Measurements from ENCODE around the gene SLC38A1.
A peak's percentile ranks its signal among the peaks of the same experiment; 100 is the strongest.
"Not testable (repeated sequence)": the region's sequence is repeated elsewhere in the genome, so short reads cannot be mapped to it uniquely, and the experiment has no call there.

Gene SLC38A1

DNA sequence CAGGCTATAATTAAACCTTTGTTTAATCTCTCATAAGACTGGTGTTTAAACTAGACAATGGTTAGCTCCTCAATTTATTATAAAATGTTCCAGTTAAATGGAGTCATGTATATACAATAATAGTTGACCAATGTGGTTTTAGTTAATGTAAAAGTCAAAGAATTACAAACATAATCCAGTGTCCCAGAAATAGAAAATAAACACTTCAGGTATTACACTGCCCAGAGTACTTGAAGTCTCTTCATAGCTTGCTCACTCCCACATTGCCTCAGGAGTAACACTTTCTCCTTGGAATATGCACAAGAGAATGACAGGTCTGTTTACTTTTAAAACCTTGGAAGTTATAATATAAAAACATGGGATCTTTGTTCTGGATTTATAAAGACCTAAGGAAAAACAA is 60.5 kb downstream of the SLC38A1 start:
- no peak for DNase-seq (ENCODE audit: low read depth in 2 of 2)

DNA sequence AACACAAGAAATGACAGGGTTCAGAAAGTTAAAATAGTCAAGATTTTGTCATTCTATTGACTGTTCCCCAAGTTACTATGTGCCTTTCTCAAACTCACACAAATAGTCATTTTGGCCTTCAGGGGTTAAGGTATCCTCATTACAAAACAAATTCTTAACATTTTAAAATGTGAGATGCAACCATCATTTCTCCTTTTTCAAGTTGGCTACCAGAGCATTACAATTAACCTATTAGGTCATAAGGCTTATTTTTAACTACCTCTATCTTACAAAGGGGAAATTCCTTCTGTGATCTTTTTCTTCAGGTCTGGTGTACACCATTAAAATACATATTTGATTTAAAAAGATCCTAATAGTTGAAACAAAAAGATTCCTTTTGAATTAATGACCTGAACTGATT is 61.2 kb downstream of the SLC38A1 start:
- no peak for DNase-seq (ENCODE audit: low read depth in 2 of 2)

DNA sequence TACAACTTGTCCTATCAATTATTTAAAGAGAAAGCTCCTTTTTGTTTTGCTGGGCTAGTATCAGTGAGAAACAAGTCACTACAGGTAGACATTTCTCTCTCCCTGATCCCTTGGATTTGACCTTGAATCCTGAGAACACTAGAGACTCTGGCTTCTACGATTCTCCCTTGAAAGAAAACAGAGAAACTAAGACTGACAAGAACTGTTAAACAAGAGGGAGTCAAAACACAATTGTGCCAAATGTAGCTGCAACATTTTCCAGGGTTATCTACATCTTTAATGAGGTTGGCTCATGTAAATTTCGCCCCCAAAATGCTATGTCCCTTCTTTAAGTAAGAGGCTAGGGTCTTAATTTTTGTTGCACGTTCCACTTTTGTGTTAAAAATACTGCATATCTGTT is 62.4 kb downstream of the SLC38A1 start:
- no peak for DNase-seq (ENCODE audit: low read depth in 2 of 2)

DNA sequence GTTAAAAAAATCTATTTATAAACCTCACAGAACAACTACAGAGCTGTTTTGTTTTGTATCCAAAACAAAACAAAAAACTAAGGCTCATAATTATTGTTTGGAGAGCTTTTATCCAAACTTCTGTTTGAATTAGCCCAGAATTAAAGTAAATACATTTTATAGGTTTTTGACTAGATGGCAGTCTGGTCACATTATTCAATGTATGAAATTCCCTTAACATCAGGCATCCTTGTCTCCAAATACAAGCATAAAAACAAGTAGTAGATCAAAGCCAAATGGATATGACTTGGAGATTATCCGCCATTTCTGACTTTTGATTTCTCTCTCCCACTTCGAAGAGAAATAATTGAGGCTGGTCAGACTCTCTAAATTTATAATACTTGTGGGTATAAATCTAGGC is 63.5 kb downstream of the SLC38A1 start:
- DNase-seq (ENCODE audit: low read depth in 2 of 2) = no peak

DNA sequence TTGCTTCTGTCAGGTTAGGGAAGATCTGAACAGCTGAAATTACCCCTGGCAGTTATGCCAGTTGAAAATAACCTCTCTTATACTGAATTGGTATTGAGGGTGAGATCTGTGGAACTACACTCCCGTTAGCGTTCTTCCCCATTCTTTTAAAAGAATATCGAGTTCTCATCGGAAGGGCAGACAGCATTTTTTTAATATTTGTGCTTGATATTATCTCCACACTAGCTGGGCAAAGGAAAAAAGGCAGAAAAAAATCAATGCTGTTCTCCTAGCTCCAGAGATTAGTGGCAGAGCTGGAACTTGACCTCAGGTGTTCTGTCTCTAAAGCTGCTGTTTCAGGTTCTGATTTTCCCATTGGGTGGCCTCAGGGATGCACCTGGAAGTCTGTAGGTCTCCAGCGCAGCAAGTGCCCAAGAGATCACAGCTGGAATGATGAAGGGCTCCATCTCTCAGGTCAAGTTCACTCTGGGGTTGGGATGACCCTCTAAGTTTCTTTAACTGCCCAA is 67.5 kb downstream of the SLC38A1 start:
- DNase-seq (ENCODE audit: low read depth in 2 of 2) = no peak

DNA sequence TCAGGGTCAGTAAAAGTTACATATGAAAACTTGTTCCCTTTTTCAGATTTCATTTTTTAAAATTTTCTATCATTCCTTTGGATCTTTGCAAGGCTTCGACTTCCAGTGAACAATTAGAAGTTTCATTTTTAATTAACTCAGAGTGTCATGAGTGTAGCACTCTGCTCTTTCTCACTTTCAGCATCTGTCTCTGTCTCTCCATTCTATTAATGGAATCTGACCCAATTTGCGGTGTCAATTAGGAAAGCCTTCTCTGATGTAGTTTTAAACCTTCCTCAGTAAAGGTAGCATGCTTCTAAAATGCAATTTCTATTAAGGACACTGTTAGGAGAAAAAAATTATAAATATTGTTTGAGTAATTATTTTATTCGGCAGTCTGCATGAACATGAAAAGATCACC is 68.3 kb downstream of the SLC38A1 start:
- DNase-seq (ENCODE audit: low read depth in 2 of 2) = no peak

DNA sequence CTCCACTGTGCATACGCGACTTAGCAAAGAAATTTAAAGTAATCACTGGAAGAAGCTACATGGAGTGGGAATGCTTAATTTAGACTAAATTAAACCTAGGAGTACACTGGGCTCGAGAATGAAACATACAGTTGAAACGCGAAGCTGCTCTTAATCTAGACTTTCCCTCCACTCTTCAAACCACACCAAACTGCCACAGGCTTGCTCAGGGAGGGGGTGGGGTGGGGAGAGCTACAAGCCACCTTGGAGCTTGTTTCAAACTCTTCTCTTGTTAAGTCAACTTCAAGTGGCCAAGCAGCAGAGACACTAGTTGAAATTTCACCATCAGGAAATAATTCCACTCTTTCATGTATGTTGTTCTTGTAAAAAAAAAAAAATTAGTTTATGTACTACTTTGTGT is 69.9 kb downstream of the SLC38A1 start:
- no peak for DNase-seq (ENCODE audit: low read depth in 2 of 2)

DNA sequence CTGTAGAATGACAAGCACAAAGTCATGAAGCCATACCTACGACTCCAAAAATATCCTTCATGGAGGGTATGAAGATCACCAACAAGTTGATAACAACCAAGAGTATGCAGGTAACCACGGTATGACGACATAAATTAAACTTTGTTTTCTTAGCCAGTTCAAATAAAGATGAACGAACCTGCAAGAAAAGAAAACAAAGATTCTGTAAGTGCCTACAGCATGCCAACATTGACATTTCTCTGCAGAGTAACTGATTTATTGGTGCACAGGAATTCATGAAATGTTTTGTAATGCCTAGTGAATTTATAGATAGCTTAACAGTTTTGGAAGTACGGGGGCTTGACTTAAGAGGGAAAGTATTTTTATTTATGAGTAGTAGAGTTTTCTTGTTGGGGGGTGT is 71.0 kb downstream of the SLC38A1 start:
- DNase-seq (ENCODE audit: low read depth in 2 of 2) = no peak

DNA sequence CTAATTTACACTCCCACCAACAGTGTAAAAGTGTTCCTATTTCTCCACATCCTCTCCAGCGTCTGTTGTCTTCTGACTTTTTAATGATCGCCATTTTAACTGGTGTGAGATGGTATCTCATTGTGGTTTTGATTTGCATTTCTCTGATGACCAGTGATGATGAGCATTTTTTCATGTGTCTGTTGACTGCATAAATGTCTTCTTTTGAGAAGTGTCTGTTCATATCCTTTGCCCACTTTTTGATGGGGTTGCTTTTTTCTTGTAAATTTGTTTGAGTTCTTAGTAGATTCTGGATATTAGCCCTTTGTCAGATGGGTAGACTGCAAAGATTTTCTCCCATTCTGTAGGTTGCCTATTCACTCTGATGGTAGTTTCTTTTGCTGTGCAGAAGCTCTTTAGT is 78.3 kb downstream of the SLC38A1 start:
- DNase-seq (ENCODE audit: low read depth in 2 of 2) = not testable (repeated sequence)

DNA sequence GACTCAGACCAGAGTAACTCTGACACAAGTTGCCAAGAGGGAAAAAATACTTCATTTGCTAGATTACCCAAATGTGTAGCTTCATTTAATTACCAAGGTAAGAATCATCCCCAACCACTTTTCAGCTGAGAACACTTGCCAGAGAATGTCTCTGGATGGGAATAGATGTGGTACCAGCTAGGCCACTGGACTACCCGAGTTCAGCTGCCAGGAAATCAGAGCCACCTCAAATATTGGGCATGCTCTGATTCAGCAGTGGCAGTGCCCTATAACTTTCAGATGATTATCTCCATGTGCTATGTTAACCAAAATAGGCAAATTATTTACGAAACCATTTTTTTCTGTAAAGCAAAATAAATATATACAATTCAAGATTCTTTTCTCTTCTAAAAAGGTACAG is 80.7 kb downstream of the SLC38A1 start:
- no peak for DNase-seq (ENCODE audit: low read depth in 2 of 2)

DNA sequence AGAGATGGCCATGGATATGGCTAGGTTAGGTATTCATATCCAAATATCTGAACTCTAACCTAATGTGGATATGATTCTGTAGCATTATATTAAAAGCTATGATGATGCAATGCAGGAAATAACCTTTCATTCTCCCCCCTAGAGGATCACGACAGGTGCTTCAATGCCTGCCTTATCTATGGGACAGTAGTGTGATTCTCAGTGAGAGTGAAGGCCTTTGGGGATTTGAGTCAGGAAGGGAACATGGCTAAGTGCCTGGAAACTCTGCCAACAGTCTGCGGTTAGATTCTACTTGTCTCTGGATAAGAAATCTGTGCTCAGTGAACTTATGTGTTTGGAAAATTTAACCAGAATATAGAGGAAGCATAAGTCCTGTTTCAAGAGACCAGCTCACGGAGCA is 81.8 kb downstream of the SLC38A1 start:
- peak; percentile 30 to 31 for DNase-seq (ENCODE audit: low read depth in 2 of 2)

DNA sequence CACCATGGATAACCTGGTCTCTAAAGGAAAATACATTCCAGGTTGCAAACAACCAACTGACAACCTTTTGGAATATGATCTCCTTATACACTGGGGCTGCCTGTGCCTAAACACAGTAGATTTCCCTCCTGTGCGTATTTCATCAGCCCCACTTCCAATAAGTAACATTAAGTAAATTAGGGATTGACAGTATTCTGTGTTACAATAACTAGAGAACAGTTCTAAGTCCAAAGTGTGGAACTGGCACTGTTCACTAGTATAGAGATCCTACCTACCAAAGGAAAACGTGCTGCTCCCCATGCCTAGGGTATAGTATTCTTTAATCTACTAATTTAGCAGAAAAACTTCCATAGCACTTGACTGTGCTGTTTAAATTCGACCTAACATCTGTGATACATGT is 82.8 kb downstream of the SLC38A1 start:
- DNase-seq (ENCODE audit: low read depth in 2 of 2) = no peak

DNA sequence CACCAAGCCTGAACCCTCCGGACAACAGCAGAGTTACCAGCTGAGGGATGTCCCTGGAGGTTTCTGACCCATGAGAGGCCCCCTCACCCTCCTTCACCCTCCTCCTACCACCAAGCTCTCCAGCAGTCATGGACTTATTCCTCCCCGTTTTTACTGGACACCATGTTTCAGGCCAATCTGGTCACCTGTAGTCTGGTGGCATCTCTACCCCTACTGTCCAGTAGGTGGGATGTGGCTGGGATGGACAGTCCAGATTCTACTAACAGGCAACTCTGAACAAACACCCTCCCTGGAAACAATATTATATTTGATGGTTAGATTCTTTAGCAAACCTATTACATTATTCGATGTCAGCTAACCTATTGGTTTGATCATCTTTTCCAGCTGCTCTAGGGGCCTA is 83.2 kb downstream of the SLC38A1 start:
- no peak for DNase-seq (ENCODE audit: low read depth in 2 of 2)

DNA sequence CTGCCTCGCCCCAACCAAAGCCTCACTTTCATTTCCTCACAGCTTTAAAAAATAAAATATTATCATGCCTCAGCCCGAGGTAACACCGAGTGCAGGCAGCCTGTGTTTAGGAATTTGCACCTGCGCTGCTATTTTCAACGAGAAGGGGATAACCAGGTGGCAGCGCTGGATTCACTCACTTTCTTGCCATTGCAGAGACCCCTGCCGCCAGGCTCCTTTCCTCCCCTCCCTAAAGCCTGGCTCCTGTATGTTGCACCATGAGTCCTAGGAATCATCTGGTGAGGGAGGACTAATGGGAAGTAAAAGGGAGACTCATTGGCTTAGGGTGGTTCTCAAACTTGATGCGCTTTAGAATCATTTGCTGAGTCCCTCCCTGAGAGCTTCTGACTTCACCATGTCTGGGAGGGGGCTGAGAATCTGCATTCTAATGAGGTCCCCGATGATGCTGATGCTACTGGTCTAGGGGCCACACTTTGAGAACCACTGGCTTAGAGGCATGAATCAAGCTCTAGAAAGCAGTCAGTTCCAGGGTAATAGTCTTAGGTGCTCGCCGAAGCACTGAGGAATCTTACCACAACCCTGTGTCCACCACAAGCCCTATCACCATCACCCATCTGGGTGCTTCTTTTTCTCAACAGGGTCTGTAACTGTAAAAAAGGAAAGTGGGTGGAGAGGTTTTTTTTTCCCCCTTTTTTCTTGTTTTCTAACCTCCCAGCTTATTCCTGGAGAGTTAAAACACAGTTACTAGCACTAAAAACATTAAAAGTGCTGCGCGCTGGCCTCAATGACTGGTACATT is 83.8 kb downstream of the SLC38A1 start:
- no peak for DNase-seq (ENCODE audit: low read depth in 2 of 2)

DNA sequence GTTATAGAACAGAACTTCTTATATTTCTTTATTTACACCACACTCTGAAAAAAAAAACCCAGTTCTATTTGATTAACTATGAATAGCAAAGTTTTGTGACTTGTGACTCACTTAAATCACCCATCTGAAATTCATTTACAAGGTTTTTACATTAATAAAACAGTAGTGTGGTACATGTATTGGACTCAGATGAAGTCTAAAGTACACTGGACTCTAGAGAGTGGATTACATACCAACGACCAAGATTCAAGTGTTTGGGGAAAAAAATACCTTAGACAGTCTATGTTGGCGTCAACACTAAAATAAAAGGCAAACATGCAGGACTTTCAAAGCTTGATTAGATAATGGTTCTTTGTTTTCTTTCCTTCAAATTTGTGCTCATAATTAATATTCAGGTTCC is 85.7 kb downstream of the SLC38A1 start:
- DNase-seq (ENCODE audit: low read depth in 2 of 2) = no peak

DNA sequence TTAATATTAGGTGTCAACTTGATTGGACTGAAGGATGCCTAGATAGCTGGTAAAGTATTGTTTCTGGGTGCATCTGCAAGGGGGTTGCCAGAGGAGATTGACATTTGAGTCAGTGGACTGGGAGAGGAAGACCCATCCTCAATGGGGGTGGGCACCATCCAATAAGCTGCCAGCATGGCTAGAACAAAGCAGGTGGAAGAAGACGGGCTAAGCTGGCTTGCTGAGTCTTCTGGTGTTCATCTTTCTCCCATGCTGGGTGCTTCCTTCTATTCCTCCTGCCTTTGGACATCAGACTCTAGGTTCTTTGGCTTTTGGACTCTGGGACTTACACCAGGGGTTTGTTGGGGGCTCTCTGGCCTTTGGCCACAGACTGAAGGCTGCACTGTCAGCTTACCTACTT is 87.4 kb downstream of the SLC38A1 start:
- no peak for DNase-seq (ENCODE audit: low read depth in 2 of 2)

DNA sequence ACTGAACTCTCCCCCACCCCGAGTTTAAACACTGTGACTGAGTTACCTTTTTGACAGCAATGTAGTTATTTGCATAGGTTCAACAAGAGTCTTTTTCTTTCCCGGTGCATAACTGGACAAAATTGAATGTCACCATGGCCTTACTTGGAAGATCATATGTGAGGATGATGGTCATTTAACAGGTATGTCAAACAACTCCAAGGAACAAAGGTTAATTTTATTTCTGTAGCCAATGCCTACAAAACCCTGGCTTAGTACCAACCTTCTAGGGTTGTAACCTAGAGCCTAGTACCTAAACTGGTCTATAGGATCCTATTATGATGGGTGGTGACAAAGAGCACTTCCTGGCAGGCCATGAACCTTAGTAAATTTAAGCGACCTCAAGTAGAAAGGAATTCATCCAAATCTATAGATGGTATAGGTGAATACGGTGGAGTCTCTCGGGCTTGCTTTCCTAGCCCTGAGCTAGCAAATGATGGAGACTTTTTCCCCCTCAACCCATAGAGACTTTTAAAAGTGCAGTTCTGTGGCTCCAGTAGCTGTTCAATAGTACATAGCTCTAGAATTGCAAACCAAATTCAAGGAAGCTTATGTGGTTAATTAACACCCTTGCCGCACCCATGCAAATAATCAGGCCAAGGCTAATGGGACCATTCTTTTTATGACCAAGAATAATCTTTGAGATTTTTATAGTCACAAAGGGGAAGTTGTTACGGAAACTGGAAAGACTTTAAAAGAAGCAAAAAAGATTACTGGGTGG is 89.0 kb downstream of the SLC38A1 start:
- no peak for DNase-seq (ENCODE audit: low read depth in 2 of 2)

DNA sequence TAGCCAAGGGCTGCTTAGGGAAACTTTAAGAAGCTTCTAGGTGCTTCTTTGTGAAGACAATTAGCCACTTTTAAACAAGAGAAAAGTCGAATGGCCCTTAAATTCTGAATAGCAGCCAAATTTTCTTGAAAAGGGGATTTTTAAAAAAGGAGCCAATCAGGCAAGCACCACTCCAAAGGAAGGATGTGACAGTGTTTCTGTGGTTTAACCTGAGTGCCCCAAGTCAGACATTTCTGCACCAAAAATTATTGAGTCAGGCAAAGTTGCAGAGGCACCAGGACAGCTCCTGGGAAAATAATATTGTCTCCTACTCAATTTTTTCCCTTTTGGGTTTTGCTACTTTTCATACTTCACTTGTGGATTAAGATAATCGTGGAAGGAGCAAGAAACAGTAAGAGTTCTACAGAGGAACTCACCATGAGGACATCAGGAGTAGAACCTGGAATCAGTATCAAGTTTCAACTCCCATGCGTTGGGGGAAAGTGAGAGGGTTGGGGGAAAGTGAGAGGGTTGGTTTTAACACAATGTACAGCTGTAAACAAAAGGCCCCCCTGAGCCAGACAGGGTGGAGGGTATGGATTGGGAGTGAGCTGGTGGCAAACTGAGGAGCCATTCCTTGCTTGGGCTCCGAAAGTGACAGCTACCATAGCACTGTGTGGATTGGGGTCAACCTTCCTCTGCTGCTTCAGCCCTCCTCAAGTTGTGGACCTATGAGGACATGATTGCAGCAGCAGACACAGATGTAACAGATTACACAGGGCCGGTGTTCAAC is 90.8 kb downstream of the SLC38A1 start:
- DNase-seq (ENCODE audit: low read depth in 2 of 2) = no peak

DNA sequence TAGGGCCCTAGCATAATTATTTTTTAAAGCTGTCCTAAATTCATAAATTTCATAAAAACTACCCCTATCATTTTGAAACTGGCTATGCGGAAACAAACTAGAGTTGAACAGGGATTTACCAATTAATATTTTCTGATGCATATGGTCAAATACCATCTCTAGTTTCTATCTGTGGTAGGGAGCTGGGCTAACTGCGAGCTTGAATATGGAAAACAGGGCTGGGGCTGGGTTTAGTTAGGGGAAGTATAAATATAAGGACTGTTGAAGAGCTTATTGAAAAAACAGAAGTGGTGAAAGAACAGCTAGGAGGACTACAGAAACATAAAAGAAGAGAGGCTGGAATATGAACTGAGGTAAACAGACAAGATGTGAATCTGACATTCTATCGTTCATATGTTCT is 91.8 kb downstream of the SLC38A1 start:
- DNase-seq (ENCODE audit: low read depth in 2 of 2) = no peak

DNA sequence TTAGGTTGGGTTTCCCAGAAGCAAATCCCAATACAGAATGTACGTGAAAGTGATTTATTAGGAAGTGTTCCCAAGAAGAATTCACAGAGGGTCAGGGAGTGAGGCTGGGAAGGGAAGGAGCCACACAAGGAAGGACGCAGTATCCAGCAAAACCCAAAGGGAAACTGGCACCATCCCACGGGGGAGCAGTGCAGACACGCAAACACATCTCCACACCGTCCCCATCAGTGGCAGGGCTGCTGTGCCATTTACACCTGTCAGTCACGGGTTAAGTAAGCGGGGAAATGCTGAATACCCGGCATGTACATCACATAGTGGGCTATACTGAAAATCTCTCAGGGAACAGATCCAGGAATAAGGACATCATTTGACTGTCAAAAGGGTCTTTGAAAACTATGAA is 93.9 kb downstream of the SLC38A1 start:
- DNase-seq (ENCODE audit: low read depth in 2 of 2) = no peak

DNA sequence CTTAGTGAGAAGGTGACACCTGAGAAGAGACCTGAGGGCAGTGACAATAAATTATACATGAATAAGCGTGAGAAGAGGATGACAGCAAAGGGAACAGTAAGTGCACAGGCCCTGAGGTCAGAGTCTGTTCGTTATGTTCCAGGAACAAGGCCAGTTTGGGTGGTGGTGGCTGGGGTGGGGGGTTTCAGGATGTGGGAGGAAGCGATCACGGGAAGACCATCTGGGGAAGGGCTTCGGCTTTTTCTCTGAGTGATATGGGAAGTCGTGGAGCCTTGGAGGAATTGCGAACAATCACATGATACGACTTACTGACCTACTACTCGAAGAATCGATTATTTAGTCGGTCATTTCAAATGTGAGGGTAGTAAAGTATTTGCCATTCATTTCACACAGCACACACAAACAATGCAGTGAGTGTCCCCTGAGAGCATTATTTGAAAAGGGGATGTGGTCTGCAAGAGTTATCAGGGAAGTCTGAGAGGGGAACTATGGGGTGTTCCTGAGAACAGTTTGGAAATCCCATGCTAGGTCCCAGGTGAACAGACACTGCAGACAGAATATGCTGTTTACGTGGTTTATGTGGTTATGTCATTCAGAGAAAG is 94.7 kb downstream of the SLC38A1 start:
- DNase-seq (ENCODE audit: low read depth in 2 of 2) = no peak

DNA sequence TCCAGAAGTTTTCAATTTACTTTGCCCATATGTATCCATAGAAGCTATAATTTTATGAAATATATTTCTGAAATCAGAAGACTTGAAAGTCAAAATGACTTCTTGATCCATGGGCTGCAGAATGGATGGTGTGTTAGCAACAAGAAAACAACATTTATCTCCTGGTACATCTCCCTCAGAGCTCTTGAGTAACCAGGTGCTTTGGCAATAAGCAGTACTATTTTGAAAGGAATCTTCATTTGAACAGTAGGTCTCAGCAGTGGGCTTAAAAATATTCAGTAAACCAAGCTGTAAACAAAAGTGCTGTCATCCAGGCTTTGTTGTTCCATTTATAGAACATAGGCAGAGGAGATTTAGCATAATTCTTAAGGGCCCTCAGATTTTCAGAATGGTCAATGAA is 100.4 kb downstream of the SLC38A1 start:
- DNase-seq (ENCODE audit: low read depth in 2 of 2) = no peak

All from fibroblast of skin of left quadriceps (primary cell).